HG03558 (cell line): Measurements from ENCODE around the gene ADAM23.

ENCODE experiments used
- ATAC-seq: cut with Tn5 transposase; IDR thresholded peaks from one replicate; pipeline ENCODE4 v1.9.1; 2021; ENCODE audit warnings: moderate number of reproducible peaks; ENCODE audit not compliant: unreplicated experiment; ENCODE audit errors: extremely low read depth

ADAM23 gene

DNA sequence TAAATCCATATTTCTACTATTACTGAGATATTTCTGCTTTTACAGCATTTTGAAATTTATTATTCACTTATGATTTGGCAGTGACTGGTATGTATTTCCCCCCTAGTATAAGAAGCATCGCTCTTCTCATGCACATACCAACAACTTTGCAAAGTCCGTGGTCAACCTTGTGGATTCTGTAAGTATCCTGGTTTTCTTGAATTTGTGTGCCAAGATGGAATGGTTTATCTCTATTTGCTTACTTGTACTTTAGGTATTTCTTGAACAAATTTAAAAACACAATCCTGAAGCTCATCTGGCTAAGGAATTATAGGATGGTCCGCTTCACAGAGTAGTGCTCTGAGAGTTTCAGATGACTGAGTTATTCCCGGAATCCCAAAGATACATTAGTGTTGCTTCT lies 114.0 kb downstream of the ADAM23 start:
- ATAC-seq = no peak

DNA sequence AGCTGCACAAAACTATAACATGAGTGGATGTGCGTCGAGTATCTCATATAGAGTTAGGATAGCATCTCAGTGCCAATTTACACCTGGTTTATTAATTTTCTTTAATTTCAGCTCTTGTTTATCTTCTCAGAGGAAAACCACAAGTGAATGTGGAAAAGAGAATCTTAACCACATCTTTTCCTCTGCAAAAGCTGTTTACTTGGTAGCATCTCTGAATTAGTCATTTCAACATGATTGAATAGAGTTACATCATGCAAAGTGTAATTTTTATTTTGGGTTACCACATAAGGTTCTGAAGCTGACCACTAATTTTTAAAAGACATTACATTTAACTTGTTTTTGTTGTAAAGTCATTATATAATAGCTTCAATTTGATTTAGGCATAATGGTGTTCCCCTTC lies 115.2 kb downstream of the ADAM23 start:
- ATAC-seq = no peak

DNA sequence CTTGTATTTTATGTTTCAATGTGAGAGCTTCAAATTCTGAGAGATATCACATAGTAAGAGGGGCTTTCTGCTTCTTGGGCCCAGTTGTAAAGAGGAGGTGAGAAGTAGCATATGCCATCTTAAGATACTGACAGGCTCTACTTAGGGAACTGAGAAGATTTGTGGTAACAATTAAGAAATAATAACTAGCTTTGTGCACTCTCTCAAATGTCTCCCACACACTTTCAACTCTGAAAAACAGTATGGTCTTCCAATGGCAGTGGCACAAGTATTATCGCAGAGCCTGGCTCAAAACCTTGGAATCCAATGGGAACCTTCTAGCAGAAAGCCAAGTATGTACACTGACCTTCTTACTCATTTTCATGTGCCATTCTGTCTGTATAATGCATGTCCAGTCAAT lies 118.6 kb downstream of the ADAM23 start:
- ATAC-seq = no peak

DNA sequence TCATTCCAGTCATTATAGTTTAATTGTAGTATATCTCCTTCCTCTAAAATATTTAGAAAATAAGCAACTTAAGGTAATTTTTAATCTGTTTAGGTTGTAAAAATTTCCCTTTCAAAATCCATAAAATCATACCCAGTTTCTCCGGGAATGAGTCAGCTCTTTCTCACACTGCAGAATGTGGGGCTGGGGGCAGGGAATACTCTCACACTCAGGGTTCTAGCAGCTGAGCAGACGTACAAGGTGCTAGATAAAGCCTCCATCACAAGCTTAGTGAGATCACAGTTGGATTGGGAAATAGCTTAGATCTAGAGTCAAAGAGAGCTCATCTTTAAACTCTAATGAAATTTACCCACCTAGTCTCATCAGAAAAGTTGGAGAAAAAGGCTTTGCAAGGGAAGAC lies 119.0 kb downstream of the ADAM23 start:
- no peak for ATAC-seq

DNA sequence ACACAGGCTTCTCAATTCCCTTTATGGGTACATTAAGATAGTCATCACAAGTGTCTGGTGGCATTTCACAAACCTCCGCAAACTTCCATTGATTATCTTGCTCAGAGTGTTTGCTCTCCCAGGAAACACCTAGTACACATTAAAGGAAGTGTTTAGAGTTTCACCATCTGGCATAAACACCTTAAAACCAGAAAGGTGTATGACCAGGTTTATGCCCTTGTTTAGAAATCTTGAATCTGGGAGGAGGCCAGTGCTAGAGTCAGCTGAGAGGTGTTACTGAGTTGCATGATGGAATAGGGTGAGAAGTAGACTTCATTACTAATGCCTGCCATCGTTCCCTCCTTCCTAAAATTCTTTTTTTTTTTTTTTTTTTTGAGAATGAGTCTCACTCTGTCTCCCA lies 120.0 kb downstream of the ADAM23 start:
- ATAC-seq = no peak

DNA sequence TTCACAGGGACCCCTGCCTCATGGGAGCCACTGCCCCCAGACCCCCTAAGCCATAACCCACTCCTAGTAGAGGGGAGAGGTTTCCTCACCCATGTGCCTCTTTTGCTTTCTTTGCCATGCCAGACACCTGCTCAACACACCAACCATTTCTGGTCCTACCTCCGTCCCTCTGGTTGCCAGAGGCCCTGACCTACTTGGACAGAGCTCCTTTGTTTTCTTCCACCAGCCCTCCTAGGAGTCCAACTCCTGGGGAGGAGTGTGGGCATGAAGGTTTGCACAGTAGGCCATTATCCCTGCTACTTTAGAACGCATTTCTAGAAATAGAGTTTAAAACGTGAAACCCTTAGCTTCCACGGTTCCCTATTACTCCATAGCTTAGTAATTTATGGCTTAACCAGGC lies 122.3 kb downstream of the ADAM23 start:
- no peak for ATAC-seq

DNA sequence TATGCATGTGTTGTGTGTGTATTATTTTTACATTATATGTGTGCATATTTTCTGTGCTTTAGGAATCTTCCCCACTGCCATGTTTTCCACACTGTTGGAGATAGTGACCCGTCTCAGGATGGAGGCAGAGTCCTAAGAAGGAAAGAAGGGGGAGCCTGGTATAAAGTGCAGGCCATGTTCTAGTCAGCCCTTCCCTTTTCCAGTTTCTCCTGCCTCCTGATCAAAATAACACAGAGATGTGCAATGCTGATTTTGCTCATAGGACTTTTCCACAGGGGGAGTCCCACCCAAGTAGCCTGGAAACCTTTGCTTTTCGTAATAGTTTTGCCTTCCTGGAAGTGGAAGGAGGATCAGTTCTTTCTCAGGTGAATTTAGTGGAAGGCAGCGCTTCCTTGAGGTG lies 126.1 kb downstream of the ADAM23 start:
- ATAC-seq = no peak

DNA sequence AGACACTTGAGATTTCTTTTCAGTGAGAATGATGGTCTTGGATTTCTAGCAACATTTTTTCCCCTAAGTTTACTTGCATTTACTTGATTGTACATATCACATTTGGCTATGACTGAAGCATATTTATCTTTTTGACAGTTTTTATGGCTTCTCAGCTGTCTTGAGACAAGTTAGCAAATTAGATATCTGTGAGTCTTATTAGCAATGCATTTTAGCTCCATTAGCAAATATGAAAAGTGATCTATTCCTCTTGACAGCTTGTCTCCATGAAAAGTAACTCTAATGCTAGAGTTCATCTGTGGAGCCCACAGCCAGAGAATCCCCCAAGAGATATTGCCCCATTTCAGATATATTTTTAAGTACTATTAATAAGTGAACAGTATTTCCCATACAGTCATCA lies 126.9 kb downstream of the ADAM23 start:
- ATAC-seq = no peak

DNA sequence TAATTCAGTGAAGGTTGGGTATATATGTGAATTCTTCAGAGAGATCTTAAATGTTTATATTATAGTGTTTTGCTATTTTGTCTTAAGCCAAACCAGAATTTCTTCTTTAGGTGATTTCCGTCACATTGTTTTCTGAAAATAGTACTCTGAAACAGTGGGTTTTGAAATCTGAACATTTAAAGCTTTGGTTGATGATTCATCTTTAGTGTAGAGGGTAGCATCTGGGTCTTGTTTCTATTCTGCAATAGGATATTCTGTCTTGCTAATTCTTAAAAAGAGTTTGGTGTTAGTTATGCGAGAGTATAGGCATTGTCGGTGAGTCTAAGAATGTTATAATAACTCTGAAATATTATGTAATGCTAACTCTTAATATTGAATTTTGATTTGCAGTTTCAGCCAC lies 129.4 kb downstream of the ADAM23 start:
- no peak for ATAC-seq

DNA sequence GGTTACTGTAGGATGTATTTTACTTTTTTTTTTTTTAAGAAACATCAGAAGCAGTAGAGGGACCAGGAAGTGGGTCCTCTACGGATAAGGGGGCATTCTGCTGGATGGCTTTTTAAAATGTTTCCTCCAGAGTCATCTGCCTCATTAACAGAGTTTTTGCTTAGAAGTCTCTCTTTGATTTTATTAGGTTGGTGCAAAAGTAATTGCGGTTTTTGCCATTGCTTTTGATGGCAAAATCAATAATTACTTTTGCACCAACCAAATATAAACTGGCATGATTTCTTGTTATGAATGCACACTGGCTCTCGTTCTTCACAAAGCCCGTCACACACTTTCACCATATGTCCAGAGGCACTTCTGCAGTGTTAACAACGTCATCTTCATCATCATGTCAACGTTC lies 130.5 kb downstream of the ADAM23 start:
- ATAC-seq = no peak

DNA sequence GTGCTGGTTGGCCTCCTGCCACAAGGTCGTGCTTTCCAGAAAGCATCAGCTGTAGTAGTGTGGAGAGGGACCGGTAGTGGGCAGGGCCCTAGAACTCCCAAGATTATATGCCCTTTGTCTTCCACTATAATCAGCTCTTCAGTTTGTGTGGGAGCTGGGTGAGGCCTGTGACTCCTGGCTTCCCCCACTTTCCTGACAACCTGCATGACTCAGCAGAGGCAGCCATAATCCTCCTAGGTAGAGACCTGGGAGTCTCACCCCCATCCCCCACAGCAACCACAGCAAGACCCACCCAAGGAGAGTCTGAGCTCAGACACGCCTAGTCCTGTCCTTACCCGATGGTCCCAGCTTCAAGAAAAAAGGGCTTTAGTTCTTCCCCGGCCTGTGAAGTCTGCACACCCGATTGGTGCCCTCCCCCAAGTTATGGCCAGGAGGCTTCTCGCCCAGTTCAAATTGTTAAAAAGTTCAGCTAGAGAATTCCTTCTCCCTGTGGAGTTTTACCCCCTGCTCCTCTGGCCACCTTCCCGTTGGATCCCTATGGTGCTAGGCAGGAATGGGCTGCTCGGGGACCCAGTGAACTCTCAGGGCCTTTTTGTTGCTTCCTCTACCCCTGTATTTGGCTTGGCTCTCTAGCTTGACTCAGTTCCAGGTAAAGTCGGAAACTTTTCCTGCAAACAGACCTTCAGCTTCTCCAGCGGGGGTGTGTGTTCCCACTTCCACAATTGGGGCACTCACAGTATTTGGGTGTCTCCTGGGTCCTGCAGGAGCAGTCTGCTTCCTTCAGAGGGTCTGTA lies 141.2 kb downstream of the ADAM23 start:
- ATAC-seq = no peak

DNA sequence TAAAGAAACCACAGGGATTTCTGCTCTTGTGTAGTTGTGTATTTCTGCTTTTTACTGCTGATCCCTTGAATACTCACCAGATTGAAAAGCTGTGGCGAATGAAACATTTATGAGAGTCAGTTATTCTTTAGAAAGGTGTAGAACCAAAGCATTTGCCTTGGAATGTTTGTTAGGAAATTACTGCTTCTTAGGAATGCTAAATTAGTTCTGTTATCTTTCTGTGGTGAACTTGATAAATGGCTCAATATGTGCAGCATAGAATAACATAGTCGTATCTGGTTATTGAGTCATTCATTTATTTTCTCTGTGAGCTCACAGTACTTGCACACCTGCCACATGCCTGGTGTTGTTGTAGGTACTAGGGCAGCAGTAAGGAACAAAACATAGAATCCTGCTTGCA lies 142.0 kb downstream of the ADAM23 start:
- no peak for ATAC-seq

DNA sequence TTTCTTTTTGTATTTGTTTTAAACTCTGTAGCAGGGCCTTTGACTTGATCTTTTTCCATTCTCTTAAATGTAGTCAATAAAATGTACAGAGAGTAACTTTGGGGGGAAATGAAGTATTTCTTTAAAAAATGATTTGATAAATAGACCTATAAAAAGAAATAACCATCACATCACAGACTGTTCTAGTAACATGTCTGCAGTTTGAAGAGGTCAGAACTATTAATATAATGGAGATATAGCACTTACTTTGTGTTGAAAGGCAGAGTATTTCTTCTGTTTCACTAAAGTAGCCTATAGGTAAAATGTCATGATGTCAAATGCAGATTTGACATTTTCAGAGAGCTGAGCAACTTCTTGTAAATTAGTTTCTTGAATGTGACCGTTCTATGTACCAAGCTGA lies 143.3 kb downstream of the ADAM23 start:
- no peak for ATAC-seq

DNA sequence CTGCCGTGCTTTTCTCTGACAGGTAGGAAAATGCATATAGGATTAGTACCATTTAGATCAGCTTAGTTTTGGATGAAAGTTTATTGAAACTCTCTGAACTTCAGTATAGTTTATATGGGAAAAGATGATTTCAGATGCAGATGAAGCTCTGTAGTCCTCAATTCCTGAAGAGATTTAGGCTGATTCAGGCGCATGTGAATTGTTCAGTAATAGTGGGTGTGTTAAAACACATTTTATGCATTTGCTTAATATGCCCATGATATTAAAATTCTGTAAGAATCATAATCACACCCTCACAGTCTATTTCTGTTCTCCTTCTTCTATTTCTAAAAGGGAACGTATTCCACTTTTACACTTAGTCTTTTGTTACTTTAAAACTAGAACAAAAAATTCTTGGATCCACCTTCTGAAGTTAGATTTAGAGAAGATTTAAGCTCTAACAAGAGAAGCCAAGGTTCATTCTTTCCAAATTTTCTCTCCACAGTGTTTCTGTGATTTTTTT lies 154.4 kb downstream of the ADAM23 start:
- ATAC-seq = no peak

DNA sequence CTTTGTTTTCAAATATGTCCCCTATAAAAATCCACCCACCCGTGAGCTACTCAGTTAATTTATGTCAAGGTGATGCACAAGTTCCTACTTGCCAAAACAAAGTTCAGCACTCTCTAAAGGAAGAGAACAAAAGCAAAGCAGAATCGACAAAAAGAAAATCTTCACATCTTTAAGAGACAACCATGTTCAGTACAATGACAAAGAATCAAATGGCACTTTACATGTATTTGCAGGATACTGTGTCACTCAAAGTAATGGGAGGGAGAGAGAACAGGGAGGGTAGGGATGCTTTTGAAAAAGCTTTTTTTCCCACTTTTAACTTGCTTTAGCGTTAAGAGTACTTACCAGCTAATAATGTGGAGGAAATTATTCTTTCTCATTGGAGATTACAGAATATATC lies 159.9 kb downstream of the ADAM23 start:
- ATAC-seq = no peak

DNA sequence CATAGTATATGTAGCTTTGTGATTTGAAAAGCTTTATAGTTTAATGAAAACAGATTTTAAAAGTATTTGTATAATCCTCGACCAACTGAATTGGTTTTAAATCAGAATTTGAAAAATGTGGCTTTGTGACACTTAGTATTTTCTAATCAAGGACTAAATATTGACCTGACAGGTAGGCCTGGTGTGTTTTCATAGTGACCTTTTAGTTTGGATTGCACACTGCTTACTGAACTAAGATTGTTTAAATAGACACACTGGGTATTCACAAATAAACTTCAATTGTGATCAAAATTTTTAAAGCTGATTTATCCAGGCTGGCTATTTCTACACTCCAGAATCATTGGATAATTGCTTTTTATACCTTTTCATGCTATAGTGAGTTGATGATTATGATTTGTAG lies 167.1 kb downstream of the ADAM23 start:
- no peak for ATAC-seq

DNA sequence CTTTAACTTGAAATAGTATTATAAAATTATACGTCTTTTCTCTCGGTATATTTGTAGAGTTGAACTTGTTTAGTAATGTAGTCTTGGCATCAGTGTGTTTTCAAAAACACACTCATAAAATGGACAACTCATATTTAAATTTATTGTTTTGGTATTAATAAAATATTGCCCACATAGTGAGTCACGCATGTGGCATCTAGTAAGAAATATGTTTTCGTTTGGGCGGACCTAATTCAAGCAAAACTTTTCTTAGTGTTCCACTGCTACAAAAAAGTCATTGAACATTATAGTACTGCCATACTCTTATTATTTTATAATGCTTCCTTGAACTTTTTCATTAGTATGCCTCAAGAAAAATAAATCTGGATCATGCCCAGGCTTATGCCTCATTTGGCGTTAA lies 167.9 kb downstream of the ADAM23 start:
- ATAC-seq = no peak

DNA sequence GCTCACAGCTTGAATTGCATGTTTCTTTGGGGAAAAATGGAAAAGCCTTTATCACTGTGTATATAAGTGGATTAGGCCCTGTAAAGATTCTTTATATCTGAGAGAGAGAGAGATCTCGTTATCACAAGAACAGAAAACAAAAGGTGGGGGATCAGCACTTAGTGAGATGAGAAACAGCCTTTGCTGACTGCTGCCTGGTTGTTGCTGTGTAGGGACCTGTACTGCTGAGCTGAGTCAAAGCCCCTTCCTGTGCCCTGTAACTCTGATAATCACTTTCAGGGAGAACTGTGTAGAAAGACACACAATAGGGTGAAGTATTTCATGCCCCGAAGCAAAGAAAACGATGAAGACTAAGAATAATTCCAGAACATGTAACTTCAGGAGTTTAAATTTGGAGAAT lies 168.4 kb downstream of the ADAM23 start:
- no peak for ATAC-seq

DNA sequence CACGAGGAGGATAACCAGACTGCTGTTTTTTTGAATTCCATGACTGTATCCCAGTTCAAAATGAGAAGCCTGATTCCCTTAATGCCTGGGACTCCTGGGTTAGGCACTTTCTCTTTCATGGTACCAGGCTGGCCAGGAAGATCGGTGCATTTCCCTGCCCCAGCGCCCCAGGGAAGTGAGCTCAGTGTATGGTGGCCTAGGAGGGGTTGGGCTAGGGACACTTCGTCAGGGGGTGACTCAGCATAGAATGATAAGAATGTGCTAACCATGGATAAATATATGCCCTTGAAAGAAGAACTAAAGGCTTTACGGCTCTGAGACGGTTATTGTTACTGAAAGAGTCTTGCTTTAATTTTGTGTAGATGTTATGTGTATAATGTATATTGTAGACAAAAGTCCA lies 171.5 kb downstream of the ADAM23 start:
- ATAC-seq = no peak

DNA sequence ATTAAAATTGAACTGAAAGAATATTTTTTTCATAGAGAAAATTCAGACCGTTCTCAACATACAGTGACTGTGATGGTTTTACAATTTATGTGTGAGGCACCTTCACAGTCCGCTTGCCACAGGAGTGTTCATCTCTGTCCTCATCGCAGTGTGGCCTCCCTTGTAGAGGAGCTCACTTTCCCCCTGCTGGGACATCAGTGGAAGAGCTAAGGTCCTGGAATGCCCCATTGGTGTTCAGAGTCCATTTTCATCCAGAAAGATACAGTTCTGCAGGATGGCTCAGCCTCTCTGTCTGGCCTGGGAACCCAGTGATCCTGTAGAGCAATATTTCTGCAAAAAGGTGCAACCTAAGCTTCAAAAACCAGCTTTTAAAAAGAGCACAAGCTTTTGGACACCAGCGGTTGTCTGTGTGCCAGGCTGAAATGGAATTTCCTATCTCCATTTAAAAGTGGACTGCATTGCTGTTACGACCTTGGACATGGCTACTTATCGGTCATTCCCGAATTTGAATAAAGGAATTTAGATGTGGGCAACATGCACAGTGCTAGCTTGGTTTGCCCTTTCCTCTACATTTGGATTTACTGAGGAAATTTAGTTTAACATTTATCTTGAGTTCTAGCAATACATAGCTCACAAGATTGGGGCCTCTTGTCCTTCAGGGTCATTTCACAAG lies 172.2 kb downstream of the ADAM23 start:
- ATAC-seq = no peak

DNA sequence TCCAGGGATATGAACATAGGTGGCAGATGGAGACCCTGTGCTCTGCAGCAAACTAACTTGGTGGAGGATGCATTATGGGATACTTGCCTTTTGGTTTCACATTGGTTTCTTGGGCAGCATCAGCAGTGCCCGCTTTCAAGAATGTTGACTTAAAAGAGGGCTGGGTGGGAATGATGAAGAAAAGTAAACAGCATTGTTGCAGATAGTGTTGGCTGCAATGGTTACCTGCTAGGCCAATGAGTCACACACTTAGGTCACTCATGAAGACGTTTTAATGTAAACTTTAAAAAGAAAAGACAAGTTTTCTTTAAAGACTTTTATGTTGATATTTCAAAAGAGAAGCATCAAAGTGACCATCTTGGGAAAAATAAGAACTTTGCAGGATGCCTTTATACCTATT lies 172.8 kb downstream of the ADAM23 start:
- no peak for ATAC-seq

DNA sequence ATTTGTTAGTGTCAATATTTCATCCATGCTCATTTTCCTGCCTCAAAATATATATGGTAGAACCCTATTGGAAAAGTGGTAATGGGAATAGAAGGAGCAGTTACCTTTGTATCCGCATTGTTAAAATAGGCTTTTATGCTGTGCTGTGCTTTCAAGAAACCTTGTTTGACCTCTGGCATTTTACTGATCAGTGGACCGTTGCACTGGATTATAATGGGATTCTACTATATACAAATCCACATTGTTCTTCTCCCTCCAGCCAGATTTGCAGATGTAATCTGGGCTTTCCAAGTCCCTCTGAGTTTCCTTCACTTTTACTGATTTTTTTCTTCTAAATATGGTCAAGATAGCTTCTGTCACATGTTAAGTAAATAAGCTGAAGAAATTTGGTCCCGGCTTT lies 175.7 kb downstream of the ADAM23 start:
- no peak for ATAC-seq
